H1 (cell line): ENCODE data around the gene DCUN1D2. TPM values are rescaled to one million over a fixed set of nuclear protein-coding genes. Genes with fewer than 3 reads are reported as not detected.

Experiments
- CTCF ChIA-PET: fragments of 300-600 bp; sonication (Branson Sonifier 250); formaldehyde crosslinking; loops from one replicate; lab custom pipeline; 2021; ENCODE audit not compliant: partially characterized antibody; lab: Charles Lee
- POLR2A ChIA-PET: fragments of 300-600 bp; sonication (Branson Sonifier 250); formaldehyde crosslinking; loops from one replicate; lab custom pipeline; 2021; ENCODE audit warnings: inconsistent platforms; ENCODE audit not compliant: partially characterized antibody; lab: Charles Lee
- DNase-seq, 2 experiments: peaks; one replicate each; pipeline versions ENCODE4 v3.0.0 to v3.0.0-alpha.2; 2010 to 2022; ENCODE audit warnings: low spot score in 2 of 2, low read depth in 1 of 2, mixed read lengths in 1 of 2
- FAIRE-seq: peaks from 2 replicates; lab custom pipeline; 2011; peaks lifted over from hg19 to GRCh38; lab: Jason Lieb, UNC
- H2AFZ ChIP-seq: 2 replicates; pipeline ENCODE4 v1.8.1; 2012; ENCODE audit warnings: low read length, inconsistent platforms
- H2AK5ac ChIP-seq: 2 replicates; pipeline ENCODE4 v1.6.1; 2013; ENCODE audit warnings: low read depth, low read length
- H2BK120ac ChIP-seq: replicated peaks from 2 replicates; pipeline ENCODE3; 2013; ENCODE audit warnings: low read depth, low read length, inconsistent platforms
- H2BK12ac ChIP-seq: 2 replicates; pipeline ENCODE4 v1.6.1; 2013; ENCODE audit warnings: low read depth, low read length
- H2BK15ac ChIP-seq: 2 replicates; pipeline ENCODE4 v1.6.1; 2013; ENCODE audit warnings: low read length
- H2BK20ac ChIP-seq: 2 replicates; pipeline ENCODE4 v1.6.1; 2013; ENCODE audit warnings: low read length
- H2BK5ac ChIP-seq: 2 replicates; pipeline ENCODE4 v1.6.1; 2013; ENCODE audit warnings: low read depth, low read length
- H3K14ac ChIP-seq: 2 replicates; pipeline ENCODE4 v1.6.1; 2013; ENCODE audit warnings: inconsistent platforms; ENCODE audit not compliant: insufficient read length
- H3K18ac ChIP-seq: 2 replicates; pipeline ENCODE4 v1.6.1; 2013; ENCODE audit warnings: low read length; ENCODE audit errors: extremely low read depth
- H3K23ac ChIP-seq: 2 replicates; pipeline ENCODE4 v1.6.1; 2013; ENCODE audit warnings: inconsistent platforms; ENCODE audit not compliant: insufficient read length
- H3K23me2 ChIP-seq: 2 replicates; pipeline ENCODE4 v1.6.1; 2013; ENCODE audit warnings: low read depth, low read length
- H3K27ac ChIP-seq: 2 replicates; pipeline ENCODE4 v1.6.1; 2011; ENCODE audit warnings: low read depth, low read length, inconsistent platforms
- H3K27me3 ChIP-seq, 4 experiments: replicated peaks in 1 of 4; 1 replicate in 1 of 4; 2 replicates in 3 of 4; pipeline versions ENCODE4 v1.6.1 to v1.8.1; 2011 to 2013; ENCODE audit warnings: low read length in 3 of 4, mild to moderate bottlenecking in 3 of 4, inconsistent platforms in 2 of 4, mixed read lengths in 2 of 4, moderate library complexity in 1 of 4; ENCODE audit not compliant: control insufficient read depth in 3 of 4, insufficient read depth in 3 of 4; ENCODE audit errors: extremely low read depth in 1 of 4
- H3K36me3 ChIP-seq, 4 experiments: 2 replicates each; pipeline versions ENCODE4 v1.6.1 to v1.8.1; 2011 to 2013; ENCODE audit warnings: mild to moderate bottlenecking in 4 of 4, low read length in 3 of 4, moderate library complexity in 2 of 4, control low read depth in 1 of 4, inconsistent platforms in 1 of 4; ENCODE audit not compliant: insufficient read depth in 4 of 4, control insufficient read depth in 2 of 4
- H3K4ac ChIP-seq: replicated peaks from 2 replicates; pipeline ENCODE3; 2013; ENCODE audit warnings: low read length, low read depth, mixed read lengths, inconsistent platforms; ENCODE audit not compliant: insufficient read length
- H3K4me1 ChIP-seq, 4 experiments: replicated peaks in 1 of 4; 1 replicate in 1 of 4; 2 replicates in 3 of 4; pipeline versions ENCODE4 v1.6.1 to v1.8.1; 2011 to 2013; ENCODE audit warnings: low read length in 3 of 4, inconsistent platforms in 2 of 4, mixed read lengths in 1 of 4; ENCODE audit not compliant: insufficient read depth in 4 of 4, control insufficient read depth in 3 of 4
- H3K4me2 ChIP-seq, 2 experiments: 2 replicates each; pipeline versions ENCODE4 v1.6.1 to v1.8.1; 2011 to 2013; ENCODE audit warnings: low read depth in 2 of 2, low read length in 2 of 2, control low read depth in 1 of 2, inconsistent platforms in 1 of 2, mild to moderate bottlenecking in 1 of 2; ENCODE audit not compliant: insufficient read depth in 1 of 2
- H3K4me3 ChIP-seq, 4 experiments: fragments of 200-600, 300-600 bp in 1 of 4; sonication (generic), shearing (Covaris generic), sonication (Bioruptor Twin) in 1 of 4; 2 replicates each; pipeline versions ENCODE4 v1.5.1 to v1.8.1; 2011 to 2016; ENCODE audit warnings: low read length in 4 of 4, low read depth in 3 of 4, control low read depth in 2 of 4, inconsistent platforms in 2 of 4, mild to moderate bottlenecking in 2 of 4, mixed read lengths in 1 of 4, moderate library complexity in 1 of 4; ENCODE audit not compliant: insufficient read depth in 2 of 4; ENCODE audit errors: extremely low read depth in 1 of 4
- H3K56ac ChIP-seq: replicated peaks from 2 replicates; pipeline ENCODE3; 2013; ENCODE audit warnings: low read depth, mild to moderate bottlenecking, mixed read lengths, low read length, inconsistent platforms; ENCODE audit not compliant: insufficient read length
- H3K79me1 ChIP-seq: 2 replicates; pipeline ENCODE4 v1.6.1; 2013; ENCODE audit warnings: low read depth, low read length, control low read depth
- H3K79me2 ChIP-seq, 2 experiments: 2 replicates each; pipeline versions ENCODE4 v1.6.1 to v1.8.1; 2012 to 2013; ENCODE audit warnings: low read length in 2 of 2, mild to moderate bottlenecking in 2 of 2, inconsistent platforms in 1 of 2; ENCODE audit not compliant: insufficient read depth in 2 of 2, control insufficient read depth in 1 of 2
- H3K9ac ChIP-seq, 4 experiments: replicated peaks in 1 of 4; 1 replicate in 1 of 4; 2 replicates in 3 of 4; pipeline versions ENCODE4 v1.6.1 to v1.8.1; 2011 to 2013; ENCODE audit warnings: low read depth in 3 of 4, low read length in 3 of 4, control low read depth in 2 of 4, mild to moderate bottlenecking in 2 of 4, moderate library complexity in 2 of 4, inconsistent platforms in 1 of 4; ENCODE audit errors: extremely low read depth in 1 of 4
- H3K9me3 ChIP-seq, 2 experiments: 2 replicates each; pipeline versions ENCODE4 v1.6.1 to v1.8.1; 2012 to 2013; ENCODE audit warnings: mild to moderate bottlenecking in 2 of 2, moderate library complexity in 2 of 2, control low read depth in 1 of 2, inconsistent platforms in 1 of 2, low read depth in 1 of 2, low read length in 1 of 2, mixed read lengths in 1 of 2; ENCODE audit not compliant: insufficient read depth in 2 of 2
- H4K20me1 ChIP-seq, 2 experiments: replicated peaks in 1 of 2; 2 replicates each; pipeline versions ENCODE3 to v1.8.1; 2011 to 2013; ENCODE audit warnings: inconsistent platforms in 2 of 2, low read length in 2 of 2, mild to moderate bottlenecking in 1 of 2; ENCODE audit not compliant: insufficient read depth in 2 of 2, control insufficient read depth in 1 of 2
- H4K5ac ChIP-seq: 2 replicates; pipeline ENCODE4 v1.6.1; 2013; ENCODE audit warnings: low read length, low read depth, mixed read lengths, inconsistent platforms; ENCODE audit not compliant: insufficient read length
- H4K8ac ChIP-seq: 2 replicates; pipeline ENCODE4 v1.8.0; 2013; ENCODE audit warnings: mild to moderate bottlenecking, moderate library complexity, low read length, inconsistent platforms; ENCODE audit not compliant: insufficient read depth; ENCODE audit errors: extremely low read depth
- H4K91ac ChIP-seq: replicated peaks from 2 replicates; pipeline ENCODE3; 2013; ENCODE audit warnings: low read length, mixed read lengths, inconsistent platforms; ENCODE audit not compliant: insufficient read length
- BRCA1 ChIP-seq: IDR thresholded peaks from 2 replicates; pipeline ENCODE4 v1.6.1; 2012; ENCODE audit warnings: low read depth, low read length, improper control_type of control experiment
- CBX8 ChIP-seq: fragments of 300-800, 300-1000 bp; sonication (generic); IDR thresholded peaks from 2 replicates; pipeline ENCODE4 v1.7.1; 2016; ENCODE audit warnings: low read depth, low read length, borderline replicate concordance
- GABPA ChIP-seq: IDR thresholded peaks from 2 replicates; pipeline ENCODE4 v1.6.1; 2011; ENCODE audit warnings: mild to moderate bottlenecking, low read length, moderate library complexity, borderline replicate concordance; ENCODE audit not compliant: insufficient read depth
- GTF2F1 ChIP-seq: IDR thresholded peaks from 2 replicates; pipeline ENCODE4 v1.6.1; 2012; ENCODE audit warnings: low read depth, low read length, improper control_type of control experiment, borderline replicate concordance
- RBBP5 ChIP-seq: IDR thresholded peaks from 2 replicates; pipeline ENCODE4 v1.7.1; 2012; ENCODE audit warnings: low read depth, mild to moderate bottlenecking, inconsistent platforms, low read length, moderate library complexity, borderline replicate concordance
- SAP30 ChIP-seq: fragments of 300-600 bp; sonication (generic); IDR thresholded peaks from 2 replicates; pipeline ENCODE4 v1.7.1; 2012; ENCODE audit warnings: low read length, moderate library complexity, mild to moderate bottlenecking, inconsistent platforms; ENCODE audit not compliant: insufficient read depth, insufficient replicate concordance
- SP4 ChIP-seq: IDR thresholded peaks from 2 replicates; pipeline ENCODE4 v1.6.1; 2012; ENCODE audit warnings: low read length, inconsistent platforms
- SRF ChIP-seq: IDR thresholded peaks from 2 replicates; pipeline ENCODE4 v1.6.1; 2011; ENCODE audit warnings: mild to moderate bottlenecking, low read depth, low read length, moderate library complexity
- TAF1 ChIP-seq: IDR thresholded peaks from 2 replicates; pipeline ENCODE4 v1.6.1; 2011; ENCODE audit warnings: mild to moderate bottlenecking, low read depth, low read length
- TAF7 ChIP-seq: optimal IDR thresholded peaks from 2 replicates; pipeline ENCODE3; 2011; ENCODE audit warnings: low read depth, mild to moderate bottlenecking, inconsistent platforms, low read length, moderate library complexity, borderline replicate concordance
- WGBS, 2 experiments: shearing (Covaris generic) in 1 of 2; methylation state at CpG; one replicate each; pipeline versions ENCODE4 v1.1.6 to v1.1.7; 2013 to 2015; ENCODE audit warnings: low lambda C conversion rate in 2 of 2, mixed read lengths in 2 of 2, inconsistent platforms in 1 of 2, low coverage in 1 of 2, missing lambda C conversion rate in 1 of 2; ENCODE audit not compliant: insufficient replicate concordance in 2 of 2, insufficient coverage in 1 of 2, insufficient read length in 1 of 2; ENCODE audit errors: extremely low coverage in 1 of 2, missing lambda C conversion rate in 1 of 2; 5-methylcytosine and 5-hydroxymethylcytosine counted together
- polyA plus RNA-seq, 7 experiments: library from polyadenylated mRNA; depleted of rRNA in 3 of 7; stranded (reverse) in 5 of 7; unstranded in 2 of 7; fragments of >200 nt in 5 of 7; fragments of 200-250 nt in 2 of 7; gene quantifications; 1 replicate in 5 of 7; 2 replicates in 1 of 7; 4 replicates in 1 of 7; pipeline versions ENCODE4 v1.2.1 to v1.2.3, GENCODE V29; 2011 to 2013; ENCODE audit warnings: missing spikeins in 2 of 7, mixed read lengths in 2 of 7
- total RNA-seq: library from RNA; stranded (reverse); fragmentation: NEBNext Ultra II Directional; extraction: Animal tissue kit (Norgen Biotek cat#: 25700); gene quantifications from 2 replicates; pipeline ENCODE4 v1.2.1, GENCODE V29; 2021

DCUN1D2 gene
- total and polyA plus RNA-seq, 2 of the 8 experiments (the other 6 are each of a cell fraction or from before 2014, with no cell fraction given): 19.5 to 35.3 TPM

GRCh38 chr13:113539176-113539575, 48.7 kb upstream of the DCUN1D2 start:
- Histone ChIP-seq H4K20me1 (peaks cover 3 to 8% of the 10 kb centered on the region in 2 experiments), H2BK5ac (no peak overlapping the region), H3K4ac (no peak overlapping the region), H3K18ac (no peak overlapping the region), H3K4me1 (peaks cover 0 to 4% (median 0%) of the 10 kb centered on the region in 4 experiments; a peak in 2 of 7 replicates), H2AK5ac (no peak overlapping the region), H2BK20ac (no peak overlapping the region), H3K27me3 (no peaks in the 10 kb centered on the region; a peak in 1 of 7 replicates), H3K9me3 (no peaks in the 10 kb centered on the region), H2BK12ac (no peak overlapping the region), H2AFZ (no peak overlapping the region), H3K36me3 (peaks cover 0 to 9% (median 3%) of the 10 kb centered on the region in 4 experiments; a peak in 6 of 8 replicates), H3K4me3 (no peak overlapping the region), H4K91ac (no peak overlapping the region), H3K14ac (no peak overlapping the region), H3K79me1 (peaks cover 6% of the 10 kb centered on the region), H3K56ac (no peak overlapping the region), H3K27ac (no peak overlapping the region), H3K79me2 (peaks cover 0 to 9% of the 10 kb centered on the region in 2 experiments; a peak in 1 of 4 replicates), H3K23ac (no peak overlapping the region), H4K5ac (no peak overlapping the region), H2BK15ac (no peak overlapping the region), H3K9ac (no peak overlapping the region), H3K4me2 (no peak overlapping the region), H2BK120ac (no peak overlapping the region), H3K23me2 (no peaks in the 10 kb centered on the region), H4K8ac (no peak overlapping the region; the same call in 1 of the 2 replicates)
- POLR2A ChIA-PET: no interaction called here
- DNase-seq (no peak), FAIRE-seq (no peak)
- CTCF ChIA-PET: interaction anchor here (1.8 to 2.3 kb wide), 2 partner anchors 23 to 44 kb away, joined by 5 to 8 read pairs; no protein-coding TSS in a partner anchor
- WGBS, 2 experiments: 94% methylated on average over 18 of the region's 18 CpGs; no CpG with 5 or more reads in 1 of the 2 experiments
- TF ChIP-seq TAF7: no peak
- TF ChIP-seq CBX8: no peak
- no peak for TF ChIP-seq TAF1
- TF ChIP-seq BRCA1: no peak
- TF ChIP-seq SAP30: no peak
- no peak for TF ChIP-seq GABPA
- no peak for TF ChIP-seq SRF
- TF ChIP-seq GTF2F1: no peak
- no peak for TF ChIP-seq RBBP5
- TF ChIP-seq SP4: no peak
